Measurements from ENCODE around the gene GPR150.

The GPR150 gene
- total RNA-seq = 0.33 to 1.8 (median 0.57) reads per million in 17 experiments

DNA sequence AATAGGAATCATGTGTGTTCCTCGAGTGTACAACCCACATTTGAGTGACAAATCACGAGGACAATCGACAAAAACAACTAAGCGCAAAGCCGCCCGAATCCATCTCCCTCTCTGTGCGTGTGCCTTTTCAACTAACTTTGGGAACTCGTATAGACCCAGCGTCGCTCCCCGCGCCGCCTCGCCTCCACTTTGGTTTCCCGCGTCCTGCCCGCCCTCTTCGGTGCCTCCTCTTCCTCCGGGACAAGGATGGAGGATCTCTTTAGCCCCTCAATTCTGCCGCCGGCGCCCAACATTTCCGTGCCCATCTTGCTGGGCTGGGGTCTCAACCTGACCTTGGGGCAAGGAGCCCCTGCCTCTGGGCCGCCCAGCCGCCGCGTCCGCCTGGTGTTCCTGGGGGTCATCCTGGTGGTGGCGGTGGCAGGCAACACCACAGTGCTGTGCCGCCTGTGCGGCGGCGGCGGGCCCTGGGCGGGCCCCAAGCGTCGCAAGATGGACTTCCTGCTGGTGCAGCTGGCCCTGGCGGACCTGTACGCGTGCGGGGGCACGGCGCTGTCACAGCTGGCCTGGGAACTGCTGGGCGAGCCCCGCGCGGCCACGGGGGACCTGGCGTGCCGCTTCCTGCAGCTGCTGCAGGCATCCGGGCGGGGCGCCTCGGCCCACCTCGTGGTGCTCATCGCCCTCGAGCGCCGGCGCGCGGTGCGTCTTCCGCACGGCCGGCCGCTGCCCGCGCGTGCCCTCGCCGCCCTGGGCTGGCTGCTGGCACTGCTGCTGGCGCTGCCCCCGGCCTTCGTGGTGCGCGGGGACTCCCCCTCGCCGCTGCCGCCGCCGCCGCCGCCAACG lies at the start of gene GPR150:
TSS of gene GPR150 (plus strand) at position 58 of the 840 bp plus-strand sequence. CDS start at position 247, 189 bp downstream.
- peak; percentile 72 to 89 (median 80) for DNase-seq

DNA sequence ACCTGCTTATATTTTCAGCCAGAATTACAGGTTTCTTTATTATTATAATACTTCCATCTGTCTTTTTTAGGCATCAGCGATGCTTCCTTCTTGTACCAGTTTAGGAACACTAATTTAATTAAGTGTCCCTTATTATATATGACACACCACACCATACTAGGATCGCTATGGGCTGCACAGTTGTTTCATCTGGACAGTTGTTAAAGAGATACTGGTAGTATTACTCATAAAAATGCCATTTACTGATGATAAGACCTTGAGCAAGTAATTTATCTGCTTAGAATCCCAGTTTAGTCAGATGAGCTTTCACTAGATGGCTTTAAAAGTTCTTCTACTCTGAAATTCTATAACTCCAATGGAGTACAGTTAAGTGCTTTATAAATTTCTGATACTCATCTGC lies 47.9 kb upstream of the GPR150 start:
- no peak for DNase-seq

DNA sequence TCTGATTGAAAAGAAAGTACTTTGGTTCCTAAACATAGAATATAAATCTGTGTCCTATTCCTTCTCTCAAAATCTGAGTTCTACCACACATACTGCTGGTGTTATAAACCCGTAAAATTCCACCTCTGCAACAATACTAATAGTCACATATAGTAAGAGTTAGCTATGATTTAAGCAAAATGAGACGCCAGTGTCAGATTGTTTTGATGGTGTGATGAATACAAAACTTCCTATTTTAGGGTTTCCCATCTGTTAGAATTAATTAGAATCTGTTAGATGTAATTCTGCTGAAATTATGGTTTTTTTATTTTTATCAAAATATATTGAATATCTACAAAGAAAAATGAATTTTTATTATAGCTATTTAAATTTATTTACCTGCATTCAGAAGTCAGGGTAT lies 38.3 kb upstream of the GPR150 start:
- no peak for DNase-seq

DNA sequence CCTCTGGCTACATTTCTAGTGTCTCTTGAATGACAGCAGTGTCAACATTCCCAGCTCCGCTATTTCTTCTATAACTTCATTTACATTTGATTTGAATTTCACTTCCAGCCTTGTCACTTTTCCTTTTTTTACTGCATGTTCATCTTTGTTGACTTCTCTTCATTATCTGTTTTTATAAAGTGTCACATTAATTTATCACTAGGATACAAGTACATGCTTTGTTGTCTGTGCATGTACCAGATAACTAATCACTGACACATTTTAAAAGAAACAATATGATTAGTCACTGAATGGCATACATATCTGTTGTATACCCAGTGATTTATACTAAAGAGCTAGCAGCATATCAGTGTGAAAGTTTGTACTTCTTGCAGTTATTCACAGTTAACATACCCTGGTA lies 35.9 kb upstream of the GPR150 start:
- DNase-seq = no peak

DNA sequence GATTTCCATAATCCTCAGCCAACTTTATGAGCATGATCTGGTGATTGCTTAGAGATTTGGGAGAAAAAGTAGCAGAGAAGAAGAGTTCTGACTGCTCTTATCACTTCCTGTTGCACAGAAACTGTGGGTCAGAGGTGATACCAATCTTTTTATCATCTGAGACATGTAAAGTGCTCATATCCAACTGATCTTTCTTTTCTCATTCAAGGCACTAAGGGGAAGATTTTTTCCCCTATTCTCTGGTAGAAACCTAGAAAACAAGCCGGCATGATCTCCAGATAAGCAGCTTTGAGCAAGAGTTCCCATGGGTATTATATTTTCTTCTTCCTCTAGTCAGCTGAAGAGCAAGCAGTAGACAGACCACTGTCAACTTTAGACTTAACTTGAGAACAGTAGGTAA lies 29.0 kb upstream of the GPR150 start:
- no peak for DNase-seq

DNA sequence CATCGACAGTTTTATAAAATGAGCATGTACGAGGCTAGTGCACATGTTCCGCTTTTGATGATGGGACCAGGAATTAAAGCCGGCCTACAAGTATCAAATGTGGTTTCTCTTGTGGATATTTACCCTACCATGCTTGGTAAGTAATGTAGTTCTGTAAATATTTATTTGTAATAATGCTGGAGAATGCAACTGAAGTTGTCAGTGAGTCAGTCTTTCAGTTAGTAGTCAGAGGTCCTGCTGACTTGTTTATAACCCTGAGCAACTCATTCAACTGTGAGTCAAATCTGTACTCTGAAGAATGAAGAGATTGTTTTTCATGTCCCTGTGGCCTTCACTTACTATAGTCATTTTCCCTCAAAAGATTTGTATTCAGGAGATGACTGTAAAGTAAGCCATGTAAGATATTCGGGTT lies 28.4 kb upstream of the GPR150 start:
- DNase-seq = no peak

DNA sequence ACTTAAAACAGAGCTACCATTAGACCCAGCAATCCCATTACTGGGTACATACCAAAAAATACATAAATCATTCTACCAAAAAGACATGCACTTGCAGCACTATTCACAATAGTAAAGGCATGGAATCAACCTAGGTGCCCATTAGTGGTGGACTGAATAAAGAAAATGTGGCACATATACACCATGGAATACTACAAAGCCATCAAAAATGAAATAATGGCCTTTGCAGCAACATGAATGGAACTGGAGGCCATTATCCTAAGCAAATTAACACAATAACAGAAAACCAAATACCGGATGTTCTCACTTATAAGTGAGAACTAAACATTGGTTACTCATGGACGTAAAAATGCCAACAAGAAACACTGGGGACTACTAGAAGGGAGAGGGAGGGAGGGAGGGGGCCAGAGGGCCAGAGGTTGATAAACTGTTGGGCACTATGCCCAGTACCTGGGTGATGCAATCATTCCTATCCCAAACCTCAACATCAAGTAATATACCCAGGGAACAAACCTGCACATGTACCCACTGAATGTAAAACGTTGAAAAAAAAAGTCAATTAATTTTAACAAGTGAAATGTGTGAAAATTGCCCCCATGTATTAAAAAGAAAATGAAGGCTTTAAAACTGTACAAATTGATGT lies 24.5 kb upstream of the GPR150 start:
- no peak for DNase-seq

DNA sequence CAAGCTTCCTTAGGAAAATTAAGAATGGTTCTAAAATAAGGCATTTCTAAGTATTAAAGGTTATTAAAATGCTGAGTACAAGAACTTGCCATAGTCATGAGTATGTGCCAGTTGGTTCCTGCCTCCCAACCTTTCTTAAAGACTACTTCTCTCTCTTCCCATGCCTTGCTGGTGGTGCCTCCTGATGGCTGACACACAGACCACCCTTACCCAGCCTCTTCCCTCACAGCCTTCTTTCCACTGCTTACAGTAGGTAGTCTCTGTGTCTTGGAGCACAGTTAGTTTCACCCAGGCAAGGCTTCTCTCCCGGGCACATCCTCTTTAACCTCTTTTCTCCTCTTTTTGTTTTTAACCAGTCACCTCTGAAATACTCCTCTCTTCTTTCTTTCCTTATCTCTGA lies 20.6 kb upstream of the GPR150 start:
- DNase-seq = no peak

DNA sequence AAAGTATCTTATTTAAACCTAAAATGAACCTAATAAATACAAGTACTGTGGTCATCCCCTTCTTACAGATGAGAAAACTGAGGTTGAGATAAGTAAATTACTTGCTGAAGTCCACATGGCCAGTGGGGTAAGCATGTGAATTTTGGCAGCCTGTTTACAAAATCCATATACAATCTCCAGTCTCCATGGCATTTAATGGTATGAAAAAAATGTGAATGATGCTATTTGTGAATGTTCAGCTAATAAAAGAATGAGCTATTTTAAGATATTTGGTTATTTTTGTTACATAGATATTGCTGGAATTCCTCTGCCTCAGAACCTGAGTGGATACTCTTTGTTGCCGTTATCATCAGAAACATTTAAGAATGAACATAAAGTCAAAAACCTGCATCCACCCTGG lies 19.3 kb upstream of the GPR150 start:
- DNase-seq = no peak

DNA sequence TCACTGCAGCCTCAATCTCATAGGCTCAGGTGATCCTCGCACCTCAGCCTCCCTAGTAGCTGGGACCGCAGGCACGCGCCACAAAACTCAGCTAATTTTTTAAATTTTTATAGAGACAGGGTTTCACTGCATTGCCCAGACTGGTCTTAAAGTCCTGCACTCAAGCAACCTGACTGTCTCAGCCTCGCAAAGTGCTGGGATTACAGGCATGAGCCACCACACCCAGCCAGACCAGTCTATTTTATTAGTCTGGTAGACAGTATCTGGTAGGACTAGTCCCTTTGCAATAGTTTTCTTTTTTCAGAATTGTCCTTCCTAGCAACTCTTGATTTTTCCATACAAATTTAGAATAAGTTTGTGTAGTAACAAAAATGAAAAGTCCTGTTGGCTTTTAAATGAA lies 14.1 kb upstream of the GPR150 start:
- DNase-seq = no peak

DNA sequence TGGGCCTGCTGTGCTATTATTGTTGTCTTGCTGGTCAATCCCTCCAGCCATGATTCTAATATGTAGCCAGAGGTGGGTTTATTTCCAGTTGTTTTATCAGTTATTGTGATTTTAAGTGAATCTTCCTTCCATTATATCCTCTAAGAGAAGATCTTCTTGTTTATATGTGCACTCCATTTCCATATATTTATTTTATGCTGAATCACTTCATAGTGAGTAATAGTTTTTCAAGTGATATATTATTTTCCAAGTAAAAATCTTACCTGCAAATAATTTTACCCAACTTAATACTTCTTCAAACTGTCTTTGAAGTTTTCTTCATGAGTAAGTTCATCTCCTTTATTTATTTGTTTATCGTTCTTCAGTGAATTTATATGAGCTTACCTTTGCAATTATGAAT lies 13.5 kb upstream of the GPR150 start:
- no peak for DNase-seq

DNA sequence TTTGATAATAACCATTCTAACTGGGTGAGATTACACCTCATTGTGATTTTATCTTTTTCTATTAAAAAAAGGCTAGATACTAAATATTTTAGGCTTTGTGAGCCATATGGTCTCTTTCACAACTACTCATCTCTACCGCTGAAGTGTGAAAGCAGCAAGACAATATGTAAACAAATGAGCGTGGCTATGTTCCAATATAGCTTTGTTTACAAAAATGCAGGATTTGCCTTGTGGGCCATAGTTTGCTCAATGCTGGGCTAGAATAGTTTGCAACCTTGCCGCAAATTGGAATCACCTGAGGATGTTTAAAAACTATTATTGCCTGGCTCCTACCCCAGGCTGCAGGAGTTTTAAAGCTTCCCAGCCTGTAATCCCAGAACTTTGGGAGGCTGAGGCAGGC lies 10.2 kb upstream of the GPR150 start:
- DNase-seq = no peak

DNA sequence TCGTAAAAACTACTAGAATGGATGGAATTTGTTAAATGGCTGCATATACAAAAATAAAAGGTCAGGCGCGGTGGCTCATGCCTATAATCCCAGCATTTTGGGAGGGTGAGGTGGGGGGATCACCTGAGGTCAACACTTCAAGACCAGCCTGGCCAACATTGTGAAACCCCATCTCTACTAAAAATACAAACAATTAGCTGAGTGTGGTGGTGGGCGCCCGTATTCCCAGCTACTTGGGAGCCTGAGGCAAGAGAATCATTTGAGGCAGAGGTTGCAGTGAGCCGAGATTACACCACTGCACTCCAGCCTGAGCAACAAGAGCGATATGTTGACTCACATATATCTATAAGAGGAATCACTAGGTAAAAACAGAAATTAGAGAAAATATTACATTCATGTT lies 9.3 kb upstream of the GPR150 start:
- DNase-seq = no peak

DNA sequence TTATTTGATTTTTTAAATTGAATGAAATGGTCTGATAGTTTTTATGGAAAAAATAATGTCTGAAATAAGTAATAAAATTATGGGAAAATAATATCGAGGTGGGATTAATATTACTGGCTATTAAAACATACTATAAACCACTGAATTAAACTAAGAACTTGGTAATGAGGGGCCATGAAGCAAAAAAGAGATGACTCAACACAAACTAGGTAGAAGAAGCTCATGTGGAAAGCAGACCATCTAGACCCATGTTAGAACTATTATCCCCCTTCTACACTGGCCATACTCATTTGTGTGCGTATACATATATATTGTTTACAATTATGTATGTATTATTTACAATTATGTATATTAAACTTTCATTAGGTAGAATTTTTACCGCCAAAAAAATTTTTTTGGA lies 8.5 kb upstream of the GPR150 start:
- no peak for DNase-seq

DNA sequence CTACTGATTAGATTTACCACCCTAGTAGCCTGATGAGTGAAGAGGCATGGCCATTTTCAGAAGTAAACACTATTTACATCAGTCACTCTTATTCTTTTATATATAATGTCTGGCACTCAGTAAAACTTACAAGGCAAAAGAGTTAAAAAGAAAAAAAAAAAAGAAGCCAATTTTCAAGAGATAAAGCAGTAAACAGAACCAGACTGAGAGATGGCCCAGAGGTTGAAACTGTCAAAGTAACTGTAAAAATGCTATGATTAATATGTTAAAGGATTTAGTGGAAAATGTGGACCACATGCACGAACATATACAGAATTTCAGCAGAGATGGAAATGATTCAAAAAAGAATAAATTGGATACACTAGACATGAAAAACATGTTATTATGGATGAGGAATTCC lies 6.4 kb upstream of the GPR150 start:
- no peak for DNase-seq

DNA sequence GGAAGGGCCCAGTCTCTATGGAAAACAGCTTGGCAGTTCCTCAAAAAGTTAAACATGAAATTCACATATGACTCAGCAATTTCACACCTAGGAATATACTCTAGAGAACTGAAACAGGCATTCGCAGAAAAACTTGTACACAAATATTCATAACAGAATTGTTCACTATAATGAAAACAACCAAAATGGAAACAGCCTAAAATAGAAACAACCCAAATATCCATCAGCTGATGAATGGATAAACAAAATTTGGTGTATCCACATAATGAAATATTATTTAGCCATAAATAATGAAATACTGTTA lies 4.8 kb upstream of the GPR150 start:
- DNase-seq = no peak

DNA sequence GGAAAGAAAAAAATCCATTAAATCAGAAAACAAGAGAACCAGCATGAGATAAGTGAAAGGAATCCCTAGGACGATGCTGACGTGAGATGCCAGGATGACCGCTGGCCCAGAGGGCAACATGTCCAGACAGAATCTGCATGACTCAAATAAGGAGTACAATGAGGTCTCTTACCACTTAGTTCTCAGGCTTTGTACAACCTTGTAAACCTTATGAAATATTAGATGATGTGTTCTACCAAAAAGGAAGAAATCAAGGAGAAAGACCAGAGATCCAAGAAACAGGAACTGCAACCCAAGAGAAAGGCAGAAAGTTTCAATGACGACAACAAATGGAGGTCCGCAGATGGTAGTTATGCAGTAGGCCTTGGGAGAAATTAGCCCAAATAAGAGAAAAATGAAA lies 2.8 kb upstream of the GPR150 start:
- DNase-seq = no peak

DNA sequence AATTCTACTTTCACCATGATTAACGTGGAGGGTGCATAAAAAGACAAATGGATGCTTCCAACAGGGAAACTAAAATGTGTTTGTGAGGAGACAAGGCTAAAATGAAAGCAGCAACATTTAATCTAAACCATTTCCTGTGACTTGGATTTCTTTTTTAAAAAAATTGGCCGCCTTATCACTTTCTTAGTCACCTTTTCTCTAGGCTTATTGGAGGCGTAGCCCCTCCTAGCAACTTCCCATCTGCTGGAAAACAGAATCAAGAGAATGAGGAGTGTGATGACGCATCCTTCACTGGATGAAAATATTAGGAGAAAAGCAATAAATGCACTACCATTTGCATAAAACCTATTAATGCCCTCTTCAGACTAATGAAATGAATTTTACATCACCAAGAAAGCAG lies 791 bp upstream of the GPR150 start:
- DNase-seq = no peak

DNA sequence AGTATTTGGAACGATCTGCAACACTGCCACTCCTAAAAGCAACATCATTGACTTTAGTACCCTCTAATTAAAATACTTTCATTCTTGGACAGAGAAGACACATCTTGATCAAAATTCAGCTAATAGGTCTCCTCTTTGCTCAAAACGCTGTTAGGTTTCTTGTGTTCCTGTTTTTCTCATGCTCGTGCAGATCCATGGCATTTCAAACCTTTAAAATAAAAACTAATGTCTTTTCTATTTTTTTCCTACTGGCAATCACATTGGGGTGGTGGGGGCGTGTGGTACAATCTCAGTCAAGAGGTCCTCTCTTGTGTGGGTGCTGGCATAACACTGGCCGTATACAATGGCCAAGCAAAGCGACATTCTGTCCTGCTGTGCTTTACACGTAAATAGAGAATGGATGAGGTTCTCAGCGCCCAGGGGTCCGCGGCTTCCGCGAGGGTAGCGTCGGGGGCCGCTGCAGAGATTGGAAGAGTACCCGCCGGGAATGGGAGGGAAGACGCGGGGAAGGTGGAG lies 315 bp upstream of the GPR150 start:
- DNase-seq = peak in 2 of 4 experiments; percentile 22 to 32

DNA sequence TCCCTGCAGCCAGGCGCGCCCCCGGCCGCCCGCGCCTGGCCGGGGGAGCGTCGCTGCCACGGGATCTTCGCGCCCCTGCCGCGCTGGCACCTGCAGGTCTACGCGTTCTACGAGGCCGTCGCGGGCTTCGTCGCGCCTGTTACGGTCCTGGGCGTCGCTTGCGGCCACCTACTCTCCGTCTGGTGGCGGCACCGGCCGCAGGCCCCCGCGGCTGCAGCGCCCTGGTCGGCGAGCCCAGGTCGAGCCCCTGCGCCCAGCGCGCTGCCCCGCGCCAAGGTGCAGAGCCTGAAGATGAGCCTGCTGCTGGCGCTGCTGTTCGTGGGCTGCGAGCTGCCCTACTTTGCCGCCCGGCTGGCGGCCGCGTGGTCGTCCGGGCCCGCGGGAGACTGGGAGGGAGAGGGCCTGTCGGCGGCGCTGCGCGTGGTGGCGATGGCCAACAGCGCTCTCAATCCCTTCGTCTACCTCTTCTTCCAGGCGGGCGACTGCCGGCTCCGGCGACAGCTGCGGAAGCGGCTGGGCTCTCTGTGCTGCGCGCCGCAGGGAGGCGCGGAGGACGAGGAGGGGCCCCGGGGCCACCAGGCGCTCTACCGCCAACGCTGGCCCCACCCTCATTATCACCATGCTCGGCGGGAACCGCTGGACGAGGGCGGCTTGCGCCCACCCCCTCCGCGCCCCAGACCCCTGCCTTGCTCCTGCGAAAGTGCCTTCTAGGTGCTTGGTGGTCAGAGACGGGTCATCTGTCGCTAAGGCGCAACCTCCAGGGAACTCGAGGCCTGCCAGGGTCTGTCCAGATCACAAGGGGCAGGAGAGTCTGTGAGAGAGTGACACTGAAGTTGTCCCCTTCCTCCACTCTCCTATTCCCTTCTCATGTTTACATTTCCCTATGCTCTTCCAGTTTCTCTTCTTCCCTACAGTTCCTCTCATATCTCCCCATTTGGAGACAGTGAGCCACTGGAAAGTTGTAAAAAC lies 1.3 kb downstream of the GPR150 start:
- DNase-seq = peak; percentile 27 to 66 (median 44)

DNA sequence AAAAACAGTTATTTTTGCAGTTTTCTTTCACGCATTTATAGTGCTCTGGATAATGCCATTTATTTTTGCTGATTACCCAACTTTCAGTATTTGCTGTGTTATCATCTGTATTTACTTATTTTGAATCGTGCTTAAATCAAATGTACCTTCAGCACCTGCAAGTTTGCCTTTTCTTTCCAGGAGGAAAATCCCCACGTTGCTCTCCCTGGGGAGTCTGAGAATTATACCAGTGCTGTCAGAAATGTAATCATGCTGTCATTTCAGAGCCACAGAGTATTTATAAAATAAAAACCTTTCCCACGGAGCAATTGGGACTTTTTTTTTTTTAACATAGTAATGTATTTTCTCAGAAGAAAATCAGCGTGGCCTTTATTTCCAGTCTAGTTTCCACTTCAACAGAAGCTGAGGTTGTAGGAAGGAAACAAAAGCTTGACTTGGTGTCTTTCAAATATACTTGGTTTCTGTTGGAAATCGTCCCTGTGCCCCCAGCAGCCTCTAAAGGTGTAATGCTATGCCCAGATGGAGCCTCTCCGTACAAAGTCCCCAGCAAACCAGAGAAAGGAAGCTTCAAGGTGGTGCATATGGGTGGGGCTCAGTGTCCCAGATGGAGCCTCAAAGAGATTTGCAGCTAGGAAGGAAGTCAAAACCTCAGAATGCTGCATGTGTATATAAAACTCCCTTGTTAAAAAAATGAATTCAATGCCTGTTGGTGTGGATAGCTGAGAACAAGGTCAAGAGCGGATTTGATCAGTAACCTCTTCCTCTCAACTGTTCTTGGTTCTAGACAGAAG lies 2.1 kb downstream of the GPR150 start:
- no peak for DNase-seq

DNA sequence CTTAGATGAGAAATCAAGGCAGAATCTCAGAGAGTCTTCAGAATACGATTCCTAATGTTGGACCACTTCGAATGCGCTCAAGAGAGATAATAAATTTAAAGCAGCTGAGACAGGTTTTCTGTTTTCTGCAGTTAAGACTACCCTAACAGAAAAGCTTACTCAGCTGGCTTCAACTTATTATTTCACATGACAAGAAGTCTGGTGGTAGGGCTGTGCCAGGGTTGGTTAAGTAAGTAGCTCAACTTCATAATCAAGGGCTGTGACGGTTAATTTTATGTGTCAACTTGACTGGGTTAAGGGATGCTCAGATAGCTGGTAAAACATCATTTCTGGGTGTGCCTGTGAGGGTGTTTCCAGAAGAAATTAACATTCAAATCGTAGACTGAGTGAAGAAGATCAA lies 3.8 kb downstream of the GPR150 start:
- no peak for DNase-seq
